GM12892 (cell line): ENCODE data around the gene FAM181A.

Experiments
- DNase-seq: peaks from one replicate; pipeline ENCODE4 v3.0.0; 2011; ENCODE audit not compliant: insufficient read length
- FAIRE-seq: peaks from 2 replicates; lab custom pipeline; 2011; peaks lifted over from hg19 to GRCh38; lab: Jason Lieb, UNC
- POLR2A ChIP-seq: IDR thresholded peaks from 2 replicates; pipeline ENCODE4 v1.6.1; 2011; ENCODE audit warnings: low read depth, low read length, control low read depth
- POLR2AphosphoS5 ChIP-seq: IDR thresholded peaks from 2 replicates; pipeline ENCODE4 v1.6.1; 2011; ENCODE audit warnings: low read depth, low read length, control low read depth
- TAF1 ChIP-seq: IDR thresholded peaks from 2 replicates; pipeline ENCODE4 v1.6.1; 2011; ENCODE audit warnings: low read depth, mild to moderate bottlenecking, control low read depth, low read length, borderline replicate concordance

The FAM181A gene

GRCh38 chr14:93938751-93939303 is 11.7 kb downstream of the FAM181A start:
- DNase-seq, result no peak
- FAIRE-seq, result no peak
- TF ChIP-seq TAF1, result no peak
- TF ChIP-seq POLR2A, result no peak
- TF ChIP-seq POLR2AphosphoS5, result no peak

GRCh38 chr14:93939304-93940229 is 12.4 kb downstream of the FAM181A start:
- TF ChIP-seq TAF1 (no peak), POLR2A (no peak), POLR2AphosphoS5 (no peak)
- FAIRE-seq (peak; percentile 96), DNase-seq (peak; percentile 90)

DNA sequence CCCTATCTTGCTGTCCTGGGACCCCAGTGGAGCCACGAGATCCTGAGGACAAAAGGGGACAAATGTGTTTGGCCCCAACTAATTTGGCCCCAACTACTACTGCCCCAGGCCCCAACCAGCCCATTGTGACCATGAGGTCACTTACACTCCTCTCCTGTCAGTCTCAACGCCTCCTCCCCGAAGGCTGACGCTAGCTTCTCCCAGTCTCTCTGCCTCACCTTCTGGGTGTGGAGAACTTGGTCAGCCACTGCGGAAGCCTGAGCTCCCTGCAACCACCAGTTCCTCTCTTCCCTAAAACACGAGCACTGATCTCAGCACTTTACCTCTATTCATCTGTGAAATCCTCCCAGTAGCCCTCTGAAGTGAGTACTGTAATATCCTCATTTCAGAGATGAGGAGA is 13.3 kb downstream of the FAM181A start:
- DNase-seq, result no peak
- peak; percentile 61 for FAIRE-seq
- no peak for TF ChIP-seq TAF1
- no peak for TF ChIP-seq POLR2AphosphoS5
- TF ChIP-seq POLR2A, result no peak

DNA sequence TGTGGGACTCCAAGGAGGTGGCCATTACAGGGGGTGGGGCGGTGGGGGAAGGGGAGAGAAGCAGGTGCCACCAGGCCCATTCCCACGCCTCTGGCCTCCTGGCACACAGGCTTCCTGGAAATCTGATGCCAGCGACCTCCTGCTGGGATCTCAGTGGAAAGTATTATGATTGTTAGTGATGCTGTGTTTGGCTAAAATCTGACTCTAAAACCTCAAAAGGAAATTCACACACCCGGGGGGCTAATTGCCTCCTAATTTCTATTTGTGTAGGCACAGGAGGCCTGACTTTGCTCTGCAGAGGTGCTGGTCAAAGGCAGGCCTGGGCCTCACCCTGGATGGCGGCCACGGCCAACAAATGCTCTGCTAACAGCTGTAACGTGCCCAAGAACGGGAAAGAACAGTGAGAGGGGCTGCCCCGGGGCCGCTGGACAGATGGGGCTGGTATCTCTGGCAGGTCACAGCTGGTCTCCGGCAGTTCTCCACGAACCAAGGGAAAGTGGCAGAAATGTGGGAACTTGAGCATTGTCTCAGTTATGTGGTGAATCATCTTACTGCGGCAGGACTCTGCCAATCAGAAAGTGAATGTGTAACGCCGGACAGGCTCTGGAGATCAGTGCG is 14.3 kb downstream of the FAM181A start:
- FAIRE-seq (no peak), DNase-seq (no peak)
- TF ChIP-seq POLR2A, result no peak
- no peak for TF ChIP-seq TAF1
- TF ChIP-seq POLR2AphosphoS5, result no peak

- TF ChIP-seq POLR2AphosphoS5, result no peak
- no peak for TF ChIP-seq TAF1
- no peak for TF ChIP-seq POLR2A
- DNase-seq (no peak), FAIRE-seq (no peak)
Measured at GRCh38 chr14:93943052-93943451, 15.9 kb downstream of the FAM181A start.

DNA sequence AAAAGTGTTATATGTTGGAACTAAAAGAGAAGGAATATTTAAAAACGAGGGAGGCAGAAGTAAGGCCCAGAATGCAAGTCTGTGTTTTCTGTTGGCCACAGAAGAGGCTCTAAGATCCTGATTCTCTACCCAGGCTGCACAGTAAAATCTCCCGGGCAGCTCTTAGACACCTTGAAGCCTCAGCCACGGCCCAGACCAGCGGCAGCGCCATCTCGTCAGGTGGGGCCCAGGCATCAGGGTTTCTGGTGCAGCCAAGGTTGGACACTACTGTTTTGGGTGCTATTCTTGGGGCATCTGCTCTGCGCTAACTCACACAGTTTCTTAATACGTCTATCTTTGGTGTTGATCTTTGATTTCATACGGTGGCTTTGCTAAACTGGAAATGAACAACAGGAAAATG is 16.8 kb downstream of the FAM181A start:
- no peak for TF ChIP-seq POLR2A
- TF ChIP-seq TAF1, result no peak
- no peak for TF ChIP-seq POLR2AphosphoS5
- FAIRE-seq (no peak), DNase-seq (no peak)

GRCh38 chr14:93944348-93945069 is 17.4 kb downstream of the FAM181A start:
- FAIRE-seq, result no peak
- TF ChIP-seq POLR2AphosphoS5 (no peak), POLR2A (no peak), TAF1 (no peak)
- DNase-seq, result no peak

DNA sequence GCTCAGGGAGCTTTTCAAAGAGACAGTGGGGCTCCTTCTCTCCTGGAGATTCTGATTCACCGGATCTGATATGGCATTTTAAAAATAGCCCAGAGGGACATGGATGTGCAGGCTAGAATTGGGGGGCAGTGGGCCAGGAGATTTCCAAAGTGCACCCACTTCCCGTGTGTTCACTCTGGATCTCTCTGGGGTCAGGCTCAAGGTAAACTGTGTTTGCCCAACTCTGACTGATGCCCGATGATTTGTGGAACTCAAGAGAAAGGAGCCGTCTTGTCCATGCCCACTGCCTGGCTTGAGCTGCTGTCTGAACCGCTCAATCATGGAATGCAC is 17.9 kb downstream of the FAM181A start:
- no peak for FAIRE-seq
- DNase-seq, result no peak
- no peak for TF ChIP-seq POLR2A

DNA sequence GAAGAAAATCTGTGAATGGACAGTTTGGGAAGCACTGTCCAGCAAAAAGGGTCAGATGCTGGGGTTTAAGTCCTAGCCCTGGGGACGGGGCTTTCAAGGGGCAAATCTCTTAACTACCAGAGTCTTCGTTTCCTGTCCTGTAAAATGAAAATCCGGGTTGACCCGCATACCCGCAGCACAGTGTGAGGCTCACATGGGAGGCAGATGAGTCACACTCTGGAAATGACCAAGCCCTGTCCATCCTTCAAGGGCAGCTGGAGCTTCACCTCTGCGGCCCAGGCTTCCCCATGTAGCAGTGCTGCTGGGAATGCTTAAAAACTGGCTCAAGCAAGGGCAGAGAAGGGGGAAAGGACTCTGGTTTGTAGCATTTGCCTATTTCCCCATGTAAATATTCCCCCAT is 19.0 kb downstream of the FAM181A start:
- DNase-seq, result no peak
- peak; percentile 64 for FAIRE-seq
- TF ChIP-seq POLR2AphosphoS5, result no peak
- no peak for TF ChIP-seq TAF1
- TF ChIP-seq POLR2A, result no peak

GRCh38 chr14:93946541-93947090 is 19.5 kb downstream of the FAM181A start:
- no peak for DNase-seq
- no peak for TF ChIP-seq POLR2AphosphoS5
- no peak for TF ChIP-seq TAF1
- no peak for TF ChIP-seq POLR2A
- peak; percentile 38 for FAIRE-seq

GRCh38 chr14:93947282-93947681 is 20.1 kb downstream of the FAM181A start:
- TF ChIP-seq POLR2A (no peak), POLR2AphosphoS5 (no peak), TAF1 (no peak)
- no peak for DNase-seq
- FAIRE-seq, result no peak
